Left lung (tissue), 4 donors: ENCODE data around the gene RMP24.
"Not testable (repeated sequence)": the region's sequence is repeated elsewhere in the genome, so short reads cannot be mapped to it uniquely, and the experiment has no call there.

Experiments used
- ATAC-seq: fragments of 200-7000 bp; cut with Tn5 transposase; one replicate; pipeline ENCODE4 v1.9.1; 2020; ENCODE audit warnings: moderate library complexity
- DNase-seq, 4 donors: peaks; one replicate each; pipeline ENCODE4 v3.0.0-alpha.2; 2013 to 2020
- H3K27ac ChIP-seq, 2 donors: fragments of 200-600 bp; sonication (generic) in 1 of 2; one replicate each; pipeline versions ENCODE4 v1.5.0 to v1.8.0; 2020 to 2021
- H3K27me3 ChIP-seq, 2 donors: fragments of 200-600 bp; sonication (generic) in 1 of 2; one replicate each; pipeline versions ENCODE4 v1.5.0 to v1.8.0; 2020 to 2021
- H3K36me3 ChIP-seq, 2 donors: fragments of 200-600 bp; sonication (generic) in 1 of 2; one replicate each; pipeline versions ENCODE4 v1.5.0 to v1.8.0; 2020 to 2021
- H3K4me1 ChIP-seq, 2 donors: fragments of 200-600 bp; one replicate each; pipeline ENCODE4 v1.8.0; 2021
- H3K4me3 ChIP-seq, 2 donors: fragments of 200-600 bp; sonication (generic) in 1 of 2; one replicate each; pipeline versions ENCODE4 v1.5.0 to v1.8.0; 2020 to 2021; ENCODE audit warnings: mild to moderate bottlenecking in 1 of 2
- H3K9me3 ChIP-seq, 2 donors: fragments of 200-600 bp; sonication (generic) in 1 of 2; one replicate each; pipeline versions ENCODE4 v1.5.0 to v1.8.0; 2020 to 2021
- intact Hi-C, 2 donors: fragments of 100-400 bp; cut with DNase I; formaldehyde crosslinking; loops; one replicate each; pipeline versions ENCODE4 v1.11.2 to v1.14.2; 2022
- TF ChIP-seq, protein P1 (sequence below), 2 donors: fragments of 200-600 bp; sonication (generic) in 1 of 2; IDR thresholded peaks; one replicate each; pipeline versions ENCODE4 v1.5.0 to v1.8.0; 2021; ENCODE audit warnings: antibody characterized with exemption in 2 of 2
- donor health status: DM: no; HTN: yes; CAD: no.
- donor health status: DM: no; HTN: no; CAD: no.

RMP24 gene

GRCh38 chr18:36017232-36017631 lies 44.8 kb downstream of the RMP24 start:
- DNase-seq (no peak), ATAC-seq (no peak)
- no peaks in the 10 kb centered on the region for H3K4me1 ChIP-seq
- H3K27me3 ChIP-seq = no peaks in the 10 kb centered on the region
- H3K4me3 ChIP-seq = no peak overlapping the region
- TF ChIP-seq, protein P1, sequence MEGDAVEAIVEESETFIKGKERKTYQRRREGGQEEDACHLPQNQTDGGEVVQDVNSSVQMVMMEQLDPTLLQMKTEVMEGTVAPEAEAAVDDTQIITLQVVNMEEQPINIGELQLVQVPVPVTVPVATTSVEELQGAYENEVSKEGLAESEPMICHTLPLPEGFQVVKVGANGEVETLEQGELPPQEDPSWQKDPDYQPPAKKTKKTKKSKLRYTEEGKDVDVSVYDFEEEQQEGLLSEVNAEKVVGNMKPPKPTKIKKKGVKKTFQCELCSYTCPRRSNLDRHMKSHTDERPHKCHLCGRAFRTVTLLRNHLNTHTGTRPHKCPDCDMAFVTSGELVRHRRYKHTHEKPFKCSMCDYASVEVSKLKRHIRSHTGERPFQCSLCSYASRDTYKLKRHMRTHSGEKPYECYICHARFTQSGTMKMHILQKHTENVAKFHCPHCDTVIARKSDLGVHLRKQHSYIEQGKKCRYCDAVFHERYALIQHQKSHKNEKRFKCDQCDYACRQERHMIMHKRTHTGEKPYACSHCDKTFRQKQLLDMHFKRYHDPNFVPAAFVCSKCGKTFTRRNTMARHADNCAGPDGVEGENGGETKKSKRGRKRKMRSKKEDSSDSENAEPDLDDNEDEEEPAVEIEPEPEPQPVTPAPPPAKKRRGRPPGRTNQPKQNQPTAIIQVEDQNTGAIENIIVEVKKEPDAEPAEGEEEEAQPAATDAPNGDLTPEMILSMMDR (IDR thresholded peaks at IDR 0.05) = no peak
- intact Hi-C loops = no loop called here
- H3K9me3 ChIP-seq = no peaks in the 10 kb centered on the region
- H3K27ac ChIP-seq = no peak overlapping the region
- no peaks in the 10 kb centered on the region for H3K36me3 ChIP-seq

GRCh38 chr18:36020174-36020711 lies 47.8 kb downstream of the RMP24 start:
- H3K36me3 ChIP-seq = peaks cover 0 to 9% of the 10 kb centered on the region in 2 donors
- intact Hi-C loops = loop anchor here in 1 of 2 donors (10.0 kb wide), 1 partner anchor 265 kb away; no protein-coding TSS in a partner anchor
- H3K27me3 ChIP-seq = no peaks in the 10 kb centered on the region
- no peak overlapping the region for H3K4me3 ChIP-seq
- H3K4me1 ChIP-seq = no peaks in the 10 kb centered on the region
- no peak for DNase-seq
- TF ChIP-seq, protein P1 (IDR thresholded peaks at IDR 0.05) = no peak
- H3K9me3 ChIP-seq = no peaks in the 10 kb centered on the region
- no peak for ATAC-seq
- H3K27ac ChIP-seq = no peak overlapping the region

GRCh38 chr18:36023336-36023735 lies 50.9 kb downstream of the RMP24 start:
- Histone ChIP-seq H3K9me3 (no peaks in the 10 kb centered on the region), H3K4me1 (no peaks in the 10 kb centered on the region), H3K27ac (no peak overlapping the region), H3K36me3 (peaks cover 0 to 19% of the 10 kb centered on the region in 2 donors), H3K27me3 (no peaks in the 10 kb centered on the region), H3K4me3 (no peak overlapping the region)
- DNase-seq (no peak), ATAC-seq (no peak)
- intact Hi-C loops = loop anchor here in 1 of 2 donors (10.0 kb wide), 1 partner anchor 261 kb away; no protein-coding TSS in a partner anchor
- TF ChIP-seq, protein P1 (IDR thresholded peaks at IDR 0.05) = no peak

DNA sequence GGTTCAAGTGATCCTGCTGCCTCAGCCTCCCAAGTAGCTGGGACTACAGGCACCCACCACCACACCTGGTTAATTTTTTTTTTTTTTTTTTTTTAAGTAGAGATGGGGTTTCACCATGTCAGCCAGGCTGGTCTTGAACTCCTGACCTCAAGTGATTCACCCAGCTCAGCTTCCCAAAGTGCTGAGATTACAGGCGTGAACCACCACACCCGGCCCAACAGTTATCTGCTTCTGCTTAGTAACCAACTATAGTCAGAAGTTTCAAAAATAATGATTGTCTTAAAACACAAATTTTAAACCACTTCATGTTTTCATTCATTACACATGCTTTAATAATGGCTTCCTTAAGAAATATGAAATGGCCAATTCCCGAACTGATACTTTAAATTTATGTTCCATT lies 51.8 kb downstream of the RMP24 start:
- ATAC-seq = not testable (repeated sequence)

DNA sequence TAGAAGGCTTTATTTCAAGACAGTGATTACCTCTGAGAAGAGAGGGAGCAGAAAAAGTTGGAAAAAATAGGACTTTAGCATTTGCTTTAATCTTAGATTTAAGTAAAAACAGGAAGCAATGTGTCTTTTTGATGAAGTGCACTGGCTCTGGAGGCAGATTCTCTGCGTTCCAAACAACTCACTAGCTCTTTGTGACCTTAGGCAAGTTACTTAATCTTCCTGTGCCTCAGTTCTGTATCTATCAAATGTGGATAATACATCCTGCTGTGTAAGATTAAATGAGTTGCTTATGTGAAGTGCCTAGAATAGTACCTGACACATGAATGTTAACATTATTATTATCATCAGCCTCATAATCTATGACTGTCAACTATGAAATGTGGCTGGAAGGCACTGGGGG lies 52.5 kb downstream of the RMP24 start:
- TF ChIP-seq, protein P1 (IDR thresholded peaks at IDR 0.05) = no peak
- Histone ChIP-seq H3K27ac (no peak overlapping the region), H3K4me1 (no peaks in the 10 kb centered on the region), H3K9me3 (no peaks in the 10 kb centered on the region), H3K36me3 (peaks cover 0 to 30% of the 10 kb centered on the region in 2 donors), H3K27me3 (no peaks in the 10 kb centered on the region), H3K4me3 (no peak overlapping the region)
- no peak for ATAC-seq
- DNase-seq = peak in 1 of 4 donors; percentile 19
- intact Hi-C loops = loop anchor here in 1 of 2 donors (10.0 kb wide), 1 partner anchor 260 kb away; no protein-coding TSS in a partner anchor

More for the DNA sequence above, 51.8 kb downstream of the RMP24 start:
- H3K27me3 ChIP-seq, H3K4me3 ChIP-seq, H3K4me1 ChIP-seq, H3K27ac ChIP-seq, DNase-seq, H3K9me3 ChIP-seq: not testable (repeated sequence)
- peaks cover 0 to 23% of the 10 kb centered on the region in 2 donors for H3K36me3 ChIP-seq
- intact Hi-C loops = loop anchor here in 1 of 2 donors (10.0 kb wide), 1 partner anchor 261 kb away; no protein-coding TSS in a partner anchor
